HG02852 (cell line): ENCODE results near the gene CLEC16A.

Experiments used
- ATAC-seq: cut with Tn5 transposase; IDR thresholded peaks from one replicate; pipeline ENCODE4 v1.9.1; 2021; ENCODE audit warnings: mild to moderate bottlenecking, moderate library complexity; ENCODE audit not compliant: unreplicated experiment

Gene CLEC16A

GRCh38 chr16:11165894-11166665 lies 221.7 kb downstream of the CLEC16A start:
- no peak for ATAC-seq

GRCh38 chr16:11167581-11167980 lies 223.2 kb downstream of the CLEC16A start:
- ATAC-seq, result no peak

- ATAC-seq, result no peak
These were observed 224.2 kb downstream of the CLEC16A start for GRCh38 chr16:11168386-11169051.

- no peak for ATAC-seq
These were observed 225.3 kb downstream of the CLEC16A start for GRCh38 chr16:11169641-11170040.

GRCh38 chr16:11170201-11170600 lies 225.8 kb downstream of the CLEC16A start:
- no peak for ATAC-seq

GRCh38 chr16:11170696-11171447 lies 226.5 kb downstream of the CLEC16A start:
- no peak for ATAC-seq

- no peak for ATAC-seq
These were observed 227.0 kb downstream of the CLEC16A start for GRCh38 chr16:11171448-11171709.

- ATAC-seq, result no peak
These were observed 227.5 kb downstream of the CLEC16A start for GRCh38 chr16:11171757-11172299.

GRCh38 chr16:11173426-11173825 lies 229.1 kb downstream of the CLEC16A start:
- no peak for ATAC-seq

- no peak for ATAC-seq
These were observed 229.8 kb downstream of the CLEC16A start for GRCh38 chr16:11174141-11174540.

- ATAC-seq, result no peak
These were observed 230.9 kb downstream of the CLEC16A start for GRCh38 chr16:11175106-11175786.

GRCh38 chr16:11175787-11176341 lies 231.5 kb downstream of the CLEC16A start:
- no peak for ATAC-seq

GRCh38 chr16:11177578-11178160 lies 233.3 kb downstream of the CLEC16A start:
- ATAC-seq, result no peak

GRCh38 chr16:11178424-11178823 lies 234.1 kb downstream of the CLEC16A start:
- ATAC-seq, result no peak

- no peak for ATAC-seq
These were observed 235.2 kb downstream of the CLEC16A start for GRCh38 chr16:11179574-11179973.

GRCh38 chr16:11180489-11180888 lies 236.1 kb downstream of the CLEC16A start:
- ATAC-seq, result no peak

- no peak for ATAC-seq
These were observed 237.0 kb downstream of the CLEC16A start for GRCh38 chr16:11181242-11181898.

GRCh38 chr16:11181899-11182279 lies 237.5 kb downstream of the CLEC16A start:
- ATAC-seq, result no peak

- no peak for ATAC-seq
These were observed 238.0 kb downstream of the CLEC16A start for GRCh38 chr16:11182411-11182810.
